HepG2 (cell line): ENCODE data around the gene FAM24A. TPM values are rescaled to one million over a fixed set of nuclear protein-coding genes. Genes with fewer than 3 reads are reported as not detected.
A peak's percentile ranks its signal among the peaks of the same experiment; 100 is the strongest.

Experiments used
- HES4 ChIP-seq: sonication (generic); formaldehyde crosslinking; IDR thresholded peaks from 2 replicates; pipeline ENCODE4 v1.9.0; 2021; ENCODE audit warnings: mild to moderate bottlenecking, missing genetic modification reagents, borderline replicate concordance
- HOXA3 ChIP-seq: sonication (generic); formaldehyde crosslinking; IDR thresholded peaks from 2 replicates; pipeline ENCODE4 v1.5.0; 2020; ENCODE audit warnings: missing genetic modification reagents
- MTF1 ChIP-seq: sonication (generic); formaldehyde crosslinking; IDR thresholded peaks from 2 replicates; pipeline ENCODE4 v1.5.0; 2020; ENCODE audit warnings: missing genetic modification reagents
- NFE2L1 ChIP-seq: sonication (generic); formaldehyde crosslinking; IDR thresholded peaks from 2 replicates; pipeline ENCODE4 v1.4.0; 2020; ENCODE audit warnings: missing genetic modification reagents, mild to moderate bottlenecking, borderline replicate concordance
- PPARG ChIP-seq: conservative IDR thresholded peaks from 2 replicates; pipeline ENCODE4 v1.6.1; 2016; ENCODE audit warnings: missing biosample characterization, missing genetic modification reagents
- TAF15 ChIP-seq: fragments of 200-400 bp; formaldehyde crosslinking; IDR thresholded peaks from one replicate; pipeline ENCODE4 v1.6.1; 2018; ENCODE audit warnings: mild to moderate bottlenecking, low read depth, low read length; ENCODE audit not compliant: poor library complexity, severe bottlenecking
- TCF12 ChIP-seq, 2 experiments: fragments of 450-650 bp in 1 of 2; sonication (generic) in 1 of 2; formaldehyde crosslinking in 1 of 2; IDR thresholded peaks; 2 replicates each; pipeline versions ENCODE4 v1.6.1 to v1.8.0; 2017 to 2022; ENCODE audit warnings: antibody characterized with exemption in 1 of 2, mild to moderate bottlenecking in 1 of 2, missing genetic modification reagents in 1 of 2, moderate library complexity in 1 of 2
- ZNF224 ChIP-seq: sonication (generic); formaldehyde crosslinking; IDR thresholded peaks from 2 replicates; pipeline ENCODE4 v1.5.0; 2020; ENCODE audit warnings: mild to moderate bottlenecking, missing genetic modification reagents
- polyA plus RNA-seq, 8 experiments: library from polyadenylated mRNA; depleted of rRNA in 3 of 8; stranded (reverse) in 7 of 8; unstranded in 1 of 8; fragments of >200 nt; fragmentation: Illumina TruSeq in 4 of 8; extraction: Trizol in 4 of 8; gene quantifications; 2 replicates each; pipeline versions ENCODE4 v1.2.1 to v1.2.3, GENCODE V29; 2011 to 2016; ENCODE audit warnings: low read depth in 4 of 8, missing spikeins in 1 of 8, mixed read lengths in 1 of 8; ENCODE audit not compliant: insufficient read depth in 1 of 8
- total RNA-seq, 5 experiments: library from RNA; depleted of rRNA; stranded (reverse); fragments of >200 nt; fragmentation: Illumina TruSeq; extraction: Trizol; gene quantifications; 2 replicates each; pipeline ENCODE4 v1.2.3, GENCODE V29; 2016; ENCODE audit warnings: low read depth in 1 of 5
- TF ChIP-seq, protein P1 (sequence below): sonication (generic); formaldehyde crosslinking; IDR thresholded peaks from one replicate; pipeline ENCODE4 v1.5.1; 2020; ENCODE audit warnings: mild to moderate bottlenecking, missing genetic modification reagents; ENCODE audit errors: not compliant biosample characterization
- TF ChIP-seq, protein P2 (sequence below): sonication (generic); formaldehyde crosslinking; IDR thresholded peaks from 2 replicates; pipeline ENCODE4 v1.4.0; 2020; ENCODE audit warnings: mild to moderate bottlenecking, missing genetic modification reagents
- TF ChIP-seq, protein P3 (sequence below): sonication (generic); formaldehyde crosslinking; IDR thresholded peaks from 2 replicates; pipeline ENCODE4 v1.4.0; 2020; ENCODE audit warnings: mild to moderate bottlenecking, missing genetic modification reagents

Gene FAM24A
- total and polyA plus RNA-seq, 2 of the 13 experiments (the other 11 are each of a cell fraction or from before 2014, with no cell fraction given) = not detected

DNA sequence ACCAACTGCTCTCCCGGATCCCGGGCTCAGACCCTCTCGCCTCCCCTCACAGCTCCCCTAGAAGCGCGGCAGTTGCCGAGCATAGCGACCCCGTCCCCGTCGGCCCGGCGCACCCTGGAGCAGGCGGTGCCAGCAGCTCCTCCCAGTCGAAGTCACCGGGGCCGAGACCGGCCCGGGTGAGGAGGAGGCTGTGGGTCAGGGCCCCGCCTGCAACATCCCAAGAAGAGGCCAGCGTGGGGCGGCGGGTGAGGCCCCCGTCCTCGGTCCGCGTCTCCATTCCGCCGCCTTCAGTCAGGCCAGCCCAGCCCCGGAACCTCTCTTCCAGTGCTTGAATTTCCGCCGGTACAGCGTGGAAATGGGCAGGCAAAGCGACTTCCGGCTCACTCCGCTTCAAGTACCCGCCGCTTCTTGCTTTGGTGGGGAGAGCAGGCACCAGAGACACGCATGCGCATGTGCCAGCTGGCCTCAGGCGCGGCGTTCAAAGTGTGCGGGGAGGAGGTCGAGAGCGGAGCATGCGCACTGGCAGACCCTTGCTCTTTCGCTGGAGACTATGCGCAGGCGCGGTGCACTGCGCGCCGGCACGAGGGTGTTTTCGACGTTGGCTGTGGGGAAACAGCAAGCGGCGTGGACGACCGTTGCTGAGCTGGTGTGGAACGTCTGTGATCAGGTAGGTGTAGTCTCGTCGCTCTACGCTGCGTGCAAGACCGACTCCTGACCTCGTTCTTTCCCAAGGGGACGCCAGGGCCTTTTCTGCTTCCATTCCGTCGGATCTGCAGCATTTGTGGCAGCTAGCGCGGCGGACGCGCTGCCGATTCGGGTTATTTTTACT is 43.7 kb downstream of the FAM24A start, which contains the start of gene C10orf88 (continued):
- TF ChIP-seq, protein P1, sequence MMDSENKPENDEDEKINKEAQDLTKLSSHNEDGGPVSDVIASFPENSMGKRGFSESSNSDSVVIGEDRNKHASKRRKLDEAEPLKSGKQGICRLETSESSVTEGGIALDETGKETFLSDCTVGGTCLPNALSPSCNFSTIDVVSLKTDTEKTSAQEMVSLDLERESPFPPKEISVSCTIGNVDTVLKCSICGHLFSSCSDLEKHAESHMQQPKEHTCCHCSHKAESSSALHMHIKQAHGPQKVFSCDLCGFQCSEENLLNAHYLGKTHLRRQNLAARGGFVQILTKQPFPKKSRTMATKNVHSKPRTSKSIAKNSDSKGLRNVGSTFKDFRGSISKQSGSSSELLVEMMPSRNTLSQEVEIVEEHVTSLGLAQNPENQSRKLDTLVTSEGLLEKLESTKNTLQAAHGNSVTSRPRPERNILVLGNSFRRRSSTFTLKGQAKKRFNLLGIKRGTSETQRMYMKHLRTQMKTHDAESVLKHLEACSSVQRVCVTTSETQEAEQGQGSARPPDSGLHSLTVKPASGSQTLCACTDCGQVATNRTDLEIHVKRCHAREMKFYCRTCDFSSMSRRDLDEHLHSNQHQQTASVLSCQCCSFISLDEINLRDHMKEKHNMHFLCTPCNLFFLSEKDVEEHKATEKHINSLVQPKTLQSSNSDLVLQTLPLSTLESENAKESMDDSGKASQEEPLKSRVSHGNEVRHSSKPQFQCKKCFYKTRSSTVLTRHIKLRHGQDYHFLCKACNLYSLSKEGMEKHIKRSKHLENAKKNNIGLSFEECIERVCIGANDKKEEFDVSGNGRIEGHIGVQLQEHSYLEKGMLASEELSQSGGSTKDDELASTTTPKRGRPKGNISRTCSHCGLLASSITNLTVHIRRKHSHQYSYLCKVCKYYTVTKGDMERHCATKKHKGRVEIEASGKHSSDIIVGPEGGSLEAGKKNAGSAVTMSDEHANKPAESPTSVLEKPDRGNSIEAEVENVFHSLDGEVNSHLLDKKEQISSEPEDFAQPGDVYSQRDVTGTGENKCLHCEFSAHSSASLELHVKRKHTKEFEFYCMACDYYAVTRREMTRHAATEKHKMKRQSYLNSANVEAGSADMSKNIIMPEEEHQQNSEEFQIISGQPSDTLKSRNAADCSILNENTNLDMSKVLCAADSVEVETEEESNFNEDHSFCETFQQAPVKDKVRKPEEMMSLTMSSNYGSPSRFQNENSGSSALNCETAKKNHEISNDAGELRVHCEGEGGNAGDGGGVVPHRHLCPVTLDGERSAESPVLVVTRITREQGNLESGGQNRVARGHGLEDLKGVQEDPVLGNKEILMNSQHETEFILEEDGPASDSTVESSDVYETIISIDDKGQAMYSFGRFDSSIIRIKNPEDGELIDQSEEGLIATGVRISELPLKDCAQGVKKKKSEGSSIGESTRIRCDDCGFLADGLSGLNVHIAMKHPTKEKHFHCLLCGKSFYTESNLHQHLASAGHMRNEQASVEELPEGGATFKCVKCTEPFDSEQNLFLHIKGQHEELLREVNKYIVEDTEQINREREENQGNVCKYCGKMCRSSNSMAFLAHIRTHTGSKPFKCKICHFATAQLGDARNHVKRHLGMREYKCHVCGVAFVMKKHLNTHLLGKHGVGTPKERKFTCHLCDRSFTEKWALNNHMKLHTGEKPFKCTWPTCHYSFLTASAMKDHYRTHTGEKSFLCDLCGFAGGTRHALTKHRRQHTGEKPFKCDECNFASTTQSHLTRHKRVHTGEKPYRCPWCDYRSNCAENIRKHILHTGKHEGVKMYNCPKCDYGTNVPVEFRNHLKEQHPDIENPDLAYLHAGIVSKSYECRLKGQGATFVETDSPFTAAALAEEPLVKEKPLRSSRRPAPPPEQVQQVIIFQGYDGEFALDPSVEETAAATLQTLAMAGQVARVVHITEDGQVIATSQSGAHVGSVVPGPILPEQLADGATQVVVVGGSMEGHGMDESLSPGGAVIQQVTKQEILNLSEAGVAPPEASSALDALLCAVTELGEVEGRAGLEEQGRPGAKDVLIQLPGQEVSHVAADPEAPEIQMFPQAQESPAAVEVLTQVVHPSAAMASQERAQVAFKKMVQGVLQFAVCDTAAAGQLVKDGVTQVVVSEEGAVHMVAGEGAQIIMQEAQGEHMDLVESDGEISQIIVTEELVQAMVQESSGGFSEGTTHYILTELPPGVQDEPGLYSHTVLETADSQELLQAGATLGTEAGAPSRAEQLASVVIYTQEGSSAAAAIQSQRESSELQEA (CRISPR knock-in tag) = peak; percentile 95
- TF ChIP-seq, protein P2, sequence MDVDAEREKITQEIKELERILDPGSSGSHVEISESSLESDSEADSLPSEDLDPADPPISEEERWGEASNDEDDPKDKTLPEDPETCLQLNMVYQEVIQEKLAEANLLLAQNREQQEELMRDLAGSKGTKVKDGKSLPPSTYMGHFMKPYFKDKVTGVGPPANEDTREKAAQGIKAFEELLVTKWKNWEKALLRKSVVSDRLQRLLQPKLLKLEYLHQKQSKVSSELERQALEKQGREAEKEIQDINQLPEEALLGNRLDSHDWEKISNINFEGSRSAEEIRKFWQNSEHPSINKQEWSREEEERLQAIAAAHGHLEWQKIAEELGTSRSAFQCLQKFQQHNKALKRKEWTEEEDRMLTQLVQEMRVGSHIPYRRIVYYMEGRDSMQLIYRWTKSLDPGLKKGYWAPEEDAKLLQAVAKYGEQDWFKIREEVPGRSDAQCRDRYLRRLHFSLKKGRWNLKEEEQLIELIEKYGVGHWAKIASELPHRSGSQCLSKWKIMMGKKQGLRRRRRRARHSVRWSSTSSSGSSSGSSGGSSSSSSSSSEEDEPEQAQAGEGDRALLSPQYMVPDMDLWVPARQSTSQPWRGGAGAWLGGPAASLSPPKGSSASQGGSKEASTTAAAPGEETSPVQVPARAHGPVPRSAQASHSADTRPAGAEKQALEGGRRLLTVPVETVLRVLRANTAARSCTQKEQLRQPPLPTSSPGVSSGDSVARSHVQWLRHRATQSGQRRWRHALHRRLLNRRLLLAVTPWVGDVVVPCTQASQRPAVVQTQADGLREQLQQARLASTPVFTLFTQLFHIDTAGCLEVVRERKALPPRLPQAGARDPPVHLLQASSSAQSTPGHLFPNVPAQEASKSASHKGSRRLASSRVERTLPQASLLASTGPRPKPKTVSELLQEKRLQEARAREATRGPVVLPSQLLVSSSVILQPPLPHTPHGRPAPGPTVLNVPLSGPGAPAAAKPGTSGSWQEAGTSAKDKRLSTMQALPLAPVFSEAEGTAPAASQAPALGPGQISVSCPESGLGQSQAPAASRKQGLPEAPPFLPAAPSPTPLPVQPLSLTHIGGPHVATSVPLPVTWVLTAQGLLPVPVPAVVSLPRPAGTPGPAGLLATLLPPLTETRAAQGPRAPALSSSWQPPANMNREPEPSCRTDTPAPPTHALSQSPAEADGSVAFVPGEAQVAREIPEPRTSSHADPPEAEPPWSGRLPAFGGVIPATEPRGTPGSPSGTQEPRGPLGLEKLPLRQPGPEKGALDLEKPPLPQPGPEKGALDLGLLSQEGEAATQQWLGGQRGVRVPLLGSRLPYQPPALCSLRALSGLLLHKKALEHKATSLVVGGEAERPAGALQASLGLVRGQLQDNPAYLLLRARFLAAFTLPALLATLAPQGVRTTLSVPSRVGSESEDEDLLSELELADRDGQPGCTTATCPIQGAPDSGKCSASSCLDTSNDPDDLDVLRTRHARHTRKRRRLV (CRISPR knock-in tag) = peak; percentile 75; the same call in 1 of the 2 replicates
- TF ChIP-seq HOXA3 (peak; percentile 90), TCF12 (IDR thresholded peaks at IDR 0.05) (no peak), TCF12 (CRISPR knock-in tag; IDR thresholded peaks at IDR 0.05) (peak; percentile 78; the same call in 1 of the 2 replicates), HES4 (CRISPR knock-in tag) (peak; percentile 94), PPARG (CRISPR knock-in tag) (no peak), NFE2L1 (no peak; the same call in 1 of the 2 replicates), ZNF224 (CRISPR knock-in tag) (peak; percentile 86; the same call in 1 of the 2 replicates), TAF15 (no peak), MTF1 (CRISPR knock-in tag) (no peak)
- TF ChIP-seq, protein P3, sequence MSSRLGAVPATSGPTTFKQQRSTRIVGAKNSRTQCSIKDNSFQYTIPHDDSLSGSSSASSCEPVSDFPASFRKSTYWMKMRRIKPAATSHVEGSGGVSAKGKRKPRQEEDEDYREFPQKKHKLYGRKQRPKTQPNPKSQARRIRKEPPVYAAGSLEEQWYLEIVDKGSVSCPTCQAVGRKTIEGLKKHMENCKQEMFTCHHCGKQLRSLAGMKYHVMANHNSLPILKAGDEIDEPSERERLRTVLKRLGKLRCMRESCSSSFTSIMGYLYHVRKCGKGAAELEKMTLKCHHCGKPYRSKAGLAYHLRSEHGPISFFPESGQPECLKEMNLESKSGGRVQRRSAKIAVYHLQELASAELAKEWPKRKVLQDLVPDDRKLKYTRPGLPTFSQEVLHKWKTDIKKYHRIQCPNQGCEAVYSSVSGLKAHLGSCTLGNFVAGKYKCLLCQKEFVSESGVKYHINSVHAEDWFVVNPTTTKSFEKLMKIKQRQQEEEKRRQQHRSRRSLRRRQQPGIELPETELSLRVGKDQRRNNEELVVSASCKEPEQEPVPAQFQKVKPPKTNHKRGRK (CRISPR knock-in tag) = no peak; the same call in 1 of the 2 replicates
